GM23248 (cell line): ENCODE results near the gene OR7G2.
"Not testable (repeated sequence)": the region's sequence is repeated elsewhere in the genome, so short reads cannot be mapped to it uniquely, and the experiment has no call there.

ENCODE experiments used
- EZH2 ChIP-seq: fragments of 200-600 bp; sonication (generic); IDR thresholded peaks from 2 replicates; pipeline ENCODE4 v1.6.1; 2018; ENCODE audit warnings: antibody characterized with exemption, mild to moderate bottlenecking; ENCODE audit not compliant: insufficient read depth, poor library complexity, severe bottlenecking
- EZH2phosphoT487 ChIP-seq: fragments of 200-600 bp; sonication (generic); IDR thresholded peaks from 2 replicates; pipeline ENCODE4 v1.6.1; 2018; ENCODE audit warnings: antibody characterized with exemption, moderate library complexity, mild to moderate bottlenecking, low read depth; ENCODE audit not compliant: insufficient read depth

- not testable (repeated sequence) for TF ChIP-seq EZH2, EZH2phosphoT487
Measured at GRCh38 chr19:9053674-9054073, 53.6 kb downstream of the OR7G2 start.
